OCI-LY1 (cell line): ENCODE data around the gene CCDC68.

Experiments used
- H2AFZ ChIP-seq: fragments of 200-600 bp; sonication (generic), shearing (Covaris generic); 2 replicates; pipeline ENCODE4 v1.6.0; 2014; ENCODE audit warnings: antibody characterized with exemption, mild to moderate bottlenecking, low read length
- H3F3A ChIP-seq: fragments of 200-600 bp; sonication (generic), shearing (Covaris generic); 2 replicates; pipeline ENCODE4 v1.6.0; 2014; ENCODE audit warnings: mild to moderate bottlenecking, antibody characterized with exemption, low read length, moderate library complexity; ENCODE audit not compliant: insufficient read depth
- H3K27ac ChIP-seq: fragments of 200-600 bp; sonication (generic); 2 replicates; pipeline ENCODE4 v1.5.1; 2014; ENCODE audit warnings: low read length, mixed run types, mild to moderate bottlenecking, low read depth; ENCODE audit not compliant: poor library complexity, severe bottlenecking
- H3K27me3 ChIP-seq: fragments of 200-600 bp; sonication (generic); 2 replicates; pipeline ENCODE4 v1.6.0; 2014; ENCODE audit warnings: antibody characterized with exemption, mild to moderate bottlenecking, low read length, moderate library complexity; ENCODE audit not compliant: insufficient read depth
- H3K36me3 ChIP-seq: fragments of 200-600 bp; sonication (generic); 2 replicates; pipeline ENCODE4 v1.6.1; 2014; ENCODE audit warnings: mild to moderate bottlenecking, antibody characterized with exemption, low read length, moderate library complexity, mixed read lengths; ENCODE audit not compliant: insufficient read depth
- H3K4me1 ChIP-seq: fragments of 200-600 bp; sonication (generic); 2 replicates; pipeline ENCODE4 v1.5.1; 2014; ENCODE audit warnings: mild to moderate bottlenecking, low read length, moderate library complexity; ENCODE audit not compliant: insufficient read depth, severe bottlenecking
- H3K4me2 ChIP-seq: fragments of 200-600 bp; sonication (generic), shearing (Covaris generic); 2 replicates; pipeline ENCODE4 v1.6.1; 2014; ENCODE audit warnings: low read length
- H3K4me3 ChIP-seq: fragments of 200-600 bp; sonication (generic); 2 replicates; pipeline ENCODE4 v1.5.1; 2014; ENCODE audit warnings: low read length, low read depth, mild to moderate bottlenecking, mixed read lengths; ENCODE audit not compliant: poor library complexity, severe bottlenecking
- H3K79me2 ChIP-seq: fragments of 200-600 bp; shearing (Covaris generic); 2 replicates; pipeline ENCODE4 v1.6.1; 2016; ENCODE audit warnings: mixed run types, low read length, mixed read lengths; ENCODE audit not compliant: insufficient read depth
- H3K9ac ChIP-seq: fragments of 200-600 bp; sonication (generic), shearing (Covaris generic); 2 replicates; pipeline ENCODE4 v1.6.1; 2014; ENCODE audit warnings: mild to moderate bottlenecking, low read length, mixed read lengths
- H3K9me2 ChIP-seq: fragments of 200-600 bp; sonication (generic), shearing (Covaris generic); 2 replicates; pipeline ENCODE4 v1.6.1; 2014; ENCODE audit warnings: low read depth, mild to moderate bottlenecking, low read length, mixed read lengths
- H3K9me3 ChIP-seq: fragments of 200-600 bp; shearing (Covaris generic); 2 replicates; pipeline ENCODE4 v1.6.1; 2014; ENCODE audit warnings: low read length, mixed read lengths
- H4K20me1 ChIP-seq: fragments of 200-600 bp; sonication (generic), shearing (Covaris generic); 2 replicates; pipeline ENCODE4 v1.6.0; 2016; ENCODE audit warnings: mild to moderate bottlenecking, low read length; ENCODE audit not compliant: insufficient read depth
- EZH2 ChIP-seq: fragments of 200-600 bp; sonication (generic), shearing (Covaris generic); IDR thresholded peaks from 2 replicates; pipeline ENCODE4 v1.8.0; 2017; ENCODE audit warnings: borderline replicate concordance, mixed run types, mild to moderate bottlenecking, antibody characterized with exemption, low read length, moderate library complexity, mixed read lengths
- TF ChIP-seq, protein P1 (sequence below): fragments of 200-600 bp; sonication (generic), shearing (Covaris generic); IDR thresholded peaks from 2 replicates; pipeline ENCODE4 v1.5.1; 2017; ENCODE audit warnings: mild to moderate bottlenecking, antibody characterized with exemption, low read length, moderate library complexity, mixed read lengths

The CCDC68 gene

DNA sequence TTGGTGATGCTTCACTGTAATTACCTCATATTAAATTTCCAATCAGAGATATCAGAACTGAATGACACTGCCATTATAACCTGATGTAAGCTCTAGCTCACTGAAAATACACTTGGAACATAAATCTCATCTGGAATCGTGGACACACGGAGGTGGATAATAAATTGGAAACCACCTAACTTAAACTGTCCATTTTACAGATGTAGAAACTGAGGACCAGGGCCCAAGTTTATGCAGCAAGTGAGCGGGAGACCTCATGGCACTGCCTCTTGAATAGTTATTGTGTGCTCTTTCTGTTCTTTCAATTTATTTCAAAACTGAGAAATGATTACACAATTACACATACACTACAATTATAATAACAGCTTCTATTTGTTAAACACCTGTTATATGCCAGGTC is 20.8 kb downstream of the CCDC68 start:
- Histone ChIP-seq H3K27me3 (no peaks in the 10 kb centered on the region), H3K9ac (no peak overlapping the region), H3K4me1 (no peaks in the 10 kb centered on the region), H4K20me1 (no peaks in the 10 kb centered on the region), H3K79me2 (no peaks in the 10 kb centered on the region), H3K9me3 (no peaks in the 10 kb centered on the region), H3K36me3 (no peaks in the 10 kb centered on the region), H2AFZ (no peak overlapping the region), H3K27ac (no peak overlapping the region), H3F3A (no peaks in the 10 kb centered on the region; the same call in 1 of the 2 replicates), H3K9me2 (no peaks in the 10 kb centered on the region), H3K4me2 (no peak overlapping the region), H3K4me3 (no peak overlapping the region)
- TF ChIP-seq EZH2 = no peak
- TF ChIP-seq, protein P1, sequence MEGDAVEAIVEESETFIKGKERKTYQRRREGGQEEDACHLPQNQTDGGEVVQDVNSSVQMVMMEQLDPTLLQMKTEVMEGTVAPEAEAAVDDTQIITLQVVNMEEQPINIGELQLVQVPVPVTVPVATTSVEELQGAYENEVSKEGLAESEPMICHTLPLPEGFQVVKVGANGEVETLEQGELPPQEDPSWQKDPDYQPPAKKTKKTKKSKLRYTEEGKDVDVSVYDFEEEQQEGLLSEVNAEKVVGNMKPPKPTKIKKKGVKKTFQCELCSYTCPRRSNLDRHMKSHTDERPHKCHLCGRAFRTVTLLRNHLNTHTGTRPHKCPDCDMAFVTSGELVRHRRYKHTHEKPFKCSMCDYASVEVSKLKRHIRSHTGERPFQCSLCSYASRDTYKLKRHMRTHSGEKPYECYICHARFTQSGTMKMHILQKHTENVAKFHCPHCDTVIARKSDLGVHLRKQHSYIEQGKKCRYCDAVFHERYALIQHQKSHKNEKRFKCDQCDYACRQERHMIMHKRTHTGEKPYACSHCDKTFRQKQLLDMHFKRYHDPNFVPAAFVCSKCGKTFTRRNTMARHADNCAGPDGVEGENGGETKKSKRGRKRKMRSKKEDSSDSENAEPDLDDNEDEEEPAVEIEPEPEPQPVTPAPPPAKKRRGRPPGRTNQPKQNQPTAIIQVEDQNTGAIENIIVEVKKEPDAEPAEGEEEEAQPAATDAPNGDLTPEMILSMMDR = no peak

GRCh38 chr18:54932472-54932871 is 26.8 kb downstream of the CCDC68 start:
- TF ChIP-seq, protein P1 = no peak
- TF ChIP-seq EZH2 = no peak
- H3K27ac ChIP-seq = no peak overlapping the region
- no peak overlapping the region for H3K4me3 ChIP-seq
- no peaks in the 10 kb centered on the region for H3K79me2 ChIP-seq
- H3K4me1 ChIP-seq = no peaks in the 10 kb centered on the region
- no peaks in the 10 kb centered on the region for H3K9me2 ChIP-seq
- no peaks in the 10 kb centered on the region for H3K36me3 ChIP-seq
- no peaks in the 10 kb centered on the region for H3K27me3 ChIP-seq
- no peaks in the 10 kb centered on the region for H3K9me3 ChIP-seq
- H4K20me1 ChIP-seq = no peaks in the 10 kb centered on the region
- H3F3A ChIP-seq = no peaks in the 10 kb centered on the region; the same call in 1 of the 2 replicates
- H3K9ac ChIP-seq = no peak overlapping the region
- H2AFZ ChIP-seq = no peak overlapping the region
- no peak overlapping the region for H3K4me2 ChIP-seq

DNA sequence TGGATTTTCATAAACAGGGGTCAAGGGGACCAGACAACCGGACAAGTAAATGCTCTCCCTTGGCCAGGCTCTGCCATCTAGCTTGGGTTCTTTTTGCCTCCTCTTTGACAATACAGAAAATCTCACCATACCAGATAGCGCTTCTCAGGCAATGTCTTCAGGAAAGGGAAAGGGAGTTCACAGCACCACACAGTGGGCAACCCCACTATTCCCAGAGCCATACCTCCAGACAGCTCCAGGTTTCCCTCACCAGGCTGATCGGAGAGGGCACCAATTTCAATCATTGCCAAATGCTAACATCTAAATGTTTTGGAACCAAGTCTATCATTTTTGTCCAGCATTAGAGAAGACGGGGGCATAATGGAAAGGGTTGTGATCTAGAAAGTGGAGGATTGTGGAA is 28.1 kb downstream of the CCDC68 start:
- TF ChIP-seq, protein P1 = no peak
- no peak for TF ChIP-seq EZH2
- no peaks in the 10 kb centered on the region for H3K9me2 ChIP-seq
- no peak overlapping the region for H3K27ac ChIP-seq
- H3K4me3 ChIP-seq = no peak overlapping the region
- no peaks in the 10 kb centered on the region for H3K79me2 ChIP-seq
- H3K9ac ChIP-seq = no peak overlapping the region
- no peaks in the 10 kb centered on the region; the same call in 1 of the 2 replicates for H3F3A ChIP-seq
- H3K27me3 ChIP-seq = no peaks in the 10 kb centered on the region
- no peaks in the 10 kb centered on the region for H3K4me1 ChIP-seq
- no peak overlapping the region for H2AFZ ChIP-seq
- H4K20me1 ChIP-seq = no peaks in the 10 kb centered on the region
- H3K4me2 ChIP-seq = no peak overlapping the region
- H3K9me3 ChIP-seq = no peaks in the 10 kb centered on the region
- no peaks in the 10 kb centered on the region for H3K36me3 ChIP-seq
